IPS-11a (cell line): ENCODE measurements around the gene DCAF15.
A peak's percentile ranks its signal among the peaks of the same experiment; 100 is the strongest.

Source experiments
- H3K4me3 ChIP-seq: one replicate; pipeline ENCODE4 v1.5.1; 2013; ENCODE audit warnings: low read depth, low read length, control low read depth

DCAF15 gene

DNA sequence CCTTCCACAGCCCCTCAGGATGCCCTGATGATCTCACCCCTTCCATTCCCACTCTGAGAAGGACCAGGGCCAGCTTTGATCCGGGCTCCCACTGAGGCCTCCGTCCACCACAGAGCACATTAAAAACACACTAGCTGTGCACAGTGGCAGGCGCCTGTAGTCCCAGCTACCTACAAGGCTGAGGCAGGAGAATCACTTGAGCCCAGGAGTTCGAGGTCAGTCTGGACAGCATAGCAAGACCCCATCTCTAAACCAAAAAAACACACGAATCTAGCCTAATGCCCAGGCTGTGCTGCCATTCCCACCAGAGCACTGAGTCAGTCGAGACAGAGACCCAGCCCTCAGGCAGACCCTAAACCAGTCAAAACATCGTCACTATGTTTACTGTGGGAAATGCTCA is 39.7 kb downstream of the DCAF15 start:
- H3K4me3 ChIP-seq, result no peak overlapping the region

DNA sequence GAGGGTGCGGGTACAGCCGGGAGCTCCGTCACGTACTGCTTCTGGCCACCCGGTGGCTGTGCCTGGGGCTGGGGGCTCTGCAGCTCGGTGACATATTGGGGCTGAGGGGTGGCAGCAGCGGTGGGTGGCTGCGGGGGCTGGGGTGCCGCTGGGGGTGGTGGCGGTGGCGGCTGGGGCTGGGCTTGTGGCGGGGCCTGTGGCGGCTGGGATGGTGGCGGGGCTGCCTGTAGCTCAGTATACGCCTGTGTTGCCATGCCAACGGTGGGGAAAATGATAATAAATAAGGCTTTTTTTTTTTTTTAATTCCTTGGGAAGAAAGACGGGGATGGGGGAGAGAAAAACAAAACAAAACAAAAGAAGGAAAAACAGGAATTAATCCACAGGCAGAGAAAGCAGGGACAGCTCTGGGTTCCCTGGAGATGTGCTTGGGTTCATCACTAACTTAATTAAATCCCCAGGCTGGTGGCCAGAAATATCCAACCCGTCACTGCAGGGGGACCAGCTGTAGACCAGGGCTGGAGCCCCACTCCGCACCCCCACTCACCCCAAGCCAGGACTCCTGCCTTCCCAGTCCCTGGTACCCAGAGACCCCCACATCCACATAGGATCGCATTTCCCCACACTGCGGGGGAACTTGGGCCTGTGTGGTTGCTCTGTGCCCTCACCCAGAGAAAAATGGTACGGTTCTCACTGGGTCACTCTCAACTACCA is 41.4 kb downstream of the DCAF15 start:
- H3K4me3 ChIP-seq, result no peak overlapping the region

DNA sequence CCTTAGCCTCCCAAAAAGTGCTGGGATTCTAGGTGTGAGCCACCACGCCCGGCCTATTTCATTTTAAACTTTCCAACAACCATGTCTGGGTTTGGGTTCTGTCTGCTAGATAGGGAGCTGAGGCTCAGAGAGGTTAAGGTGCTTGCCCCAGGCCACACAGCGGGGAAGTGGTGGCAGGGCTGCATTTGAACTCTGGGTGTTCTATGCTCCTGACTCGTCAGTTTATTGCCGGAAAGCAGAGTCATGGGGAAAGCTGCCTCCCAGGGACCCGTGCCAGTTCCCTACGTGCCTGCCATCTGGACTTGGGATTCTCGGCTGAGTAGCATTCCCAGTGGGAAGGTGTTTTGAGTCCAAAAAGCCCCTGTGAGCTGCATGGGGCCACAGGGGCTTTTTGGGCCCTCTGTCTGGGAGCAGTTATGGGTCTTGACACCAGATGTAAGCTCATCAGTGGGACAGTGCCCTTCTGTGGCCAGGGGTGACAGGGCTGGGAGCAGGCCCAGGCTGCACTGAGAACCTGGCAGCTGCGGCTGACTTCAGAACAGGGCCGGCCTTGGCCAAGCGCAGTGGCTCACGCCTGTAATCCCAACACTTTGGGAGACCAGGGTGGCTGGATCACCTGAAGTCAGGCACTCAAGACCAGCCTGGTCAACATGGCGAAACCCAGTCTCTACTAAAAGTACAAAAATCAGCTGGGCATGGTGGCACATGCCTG is 42.9 kb downstream of the DCAF15 start:
- H3K4me3 ChIP-seq, result no peak overlapping the region

DNA sequence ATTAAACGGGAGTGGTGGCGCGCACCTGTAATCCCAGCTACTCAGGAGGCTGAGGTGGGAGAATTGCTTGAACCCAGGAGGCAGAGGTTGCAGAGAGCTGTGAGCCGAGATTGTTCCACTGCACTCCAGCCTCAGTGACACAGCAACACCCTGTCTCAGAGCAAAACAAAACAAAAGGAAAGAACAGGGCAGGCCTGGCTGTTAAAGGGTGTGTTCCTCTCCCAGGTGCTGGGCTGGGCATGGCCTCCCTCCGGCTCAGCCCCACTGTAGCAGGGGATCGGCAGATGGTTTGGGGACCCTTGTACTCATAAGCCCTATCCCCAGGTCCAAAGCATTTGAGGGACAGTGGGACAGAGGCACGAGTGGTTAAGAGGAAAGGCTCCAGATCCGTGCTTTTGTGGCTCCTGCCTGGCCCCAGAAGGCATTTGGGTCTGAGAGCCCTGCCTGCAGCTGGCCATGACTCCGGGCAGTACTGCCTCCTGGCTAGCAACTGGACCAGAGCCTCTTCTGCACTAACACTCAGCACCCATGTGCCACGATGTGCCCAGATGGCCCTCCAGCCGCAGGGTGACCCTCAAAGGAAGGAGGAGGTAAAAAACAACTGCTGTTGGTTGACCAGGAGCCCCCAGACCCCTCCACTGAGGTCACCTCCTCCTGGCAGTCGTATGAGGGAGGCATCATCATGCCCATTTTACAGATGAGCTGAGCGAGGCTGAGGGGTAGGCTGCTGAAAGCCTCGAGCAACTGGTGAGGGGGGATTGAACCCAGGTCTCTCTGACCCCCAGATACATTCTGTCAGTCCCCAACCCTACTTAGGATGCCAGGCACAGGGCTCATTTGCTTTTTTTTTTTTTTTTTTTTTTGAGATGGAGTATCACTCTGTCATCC is 43.8 kb downstream of the DCAF15 start:
- H3K4me3 ChIP-seq, result no peak overlapping the region

DNA sequence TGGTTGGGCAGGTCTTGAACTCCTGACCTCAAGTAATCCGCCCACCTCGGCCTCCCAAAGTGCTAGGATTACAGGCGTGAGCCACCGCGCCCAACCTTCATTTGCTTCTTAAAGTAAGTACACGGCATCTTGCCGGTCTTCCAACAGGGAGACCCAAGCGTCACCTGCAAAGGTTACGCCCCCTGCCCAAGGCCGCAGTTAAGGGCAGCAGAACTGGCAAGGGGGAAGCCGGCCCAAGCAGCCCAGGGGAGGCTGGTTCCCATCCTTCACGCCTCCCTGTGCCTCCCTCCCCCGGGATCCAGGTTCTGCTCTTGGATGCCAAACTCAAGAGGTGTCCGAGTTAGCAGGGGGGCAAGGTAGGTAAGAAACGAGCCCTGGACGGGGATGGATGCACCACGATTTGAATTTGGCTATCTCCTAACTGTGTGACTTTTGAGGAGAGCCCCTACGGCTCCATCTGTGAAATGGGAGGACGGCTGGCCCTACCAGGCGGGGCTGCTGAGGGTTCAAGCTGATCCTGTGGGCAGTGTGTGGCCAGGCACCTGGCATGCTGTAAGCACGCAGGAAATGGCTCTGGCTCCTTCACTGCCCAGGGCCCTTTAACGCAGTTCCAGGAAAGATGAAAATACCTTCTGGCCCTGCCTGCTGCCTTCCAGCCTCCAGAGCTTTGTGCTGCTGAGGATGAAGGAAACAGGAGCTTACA is 44.8 kb downstream of the DCAF15 start:
- no peak overlapping the region for H3K4me3 ChIP-seq

DNA sequence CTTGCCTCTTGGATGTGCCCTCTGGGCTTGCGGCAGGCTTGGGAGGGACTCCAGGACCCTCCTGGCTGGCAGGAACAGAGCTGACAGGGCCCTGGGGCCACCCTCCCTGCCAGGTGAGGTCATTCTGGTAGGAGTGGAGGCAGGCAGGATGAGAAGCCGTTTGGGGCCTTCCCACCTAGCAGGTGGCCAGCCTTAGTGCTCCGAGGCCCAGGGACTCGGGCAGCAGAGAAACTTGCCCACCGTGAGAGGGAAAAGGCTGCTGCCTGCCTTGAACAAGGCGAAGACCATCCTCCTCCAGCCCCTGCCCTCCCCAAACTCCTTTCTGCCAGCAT is 45.3 kb downstream of the DCAF15 start:
- H3K4me3 ChIP-seq, result no peak overlapping the region

DNA sequence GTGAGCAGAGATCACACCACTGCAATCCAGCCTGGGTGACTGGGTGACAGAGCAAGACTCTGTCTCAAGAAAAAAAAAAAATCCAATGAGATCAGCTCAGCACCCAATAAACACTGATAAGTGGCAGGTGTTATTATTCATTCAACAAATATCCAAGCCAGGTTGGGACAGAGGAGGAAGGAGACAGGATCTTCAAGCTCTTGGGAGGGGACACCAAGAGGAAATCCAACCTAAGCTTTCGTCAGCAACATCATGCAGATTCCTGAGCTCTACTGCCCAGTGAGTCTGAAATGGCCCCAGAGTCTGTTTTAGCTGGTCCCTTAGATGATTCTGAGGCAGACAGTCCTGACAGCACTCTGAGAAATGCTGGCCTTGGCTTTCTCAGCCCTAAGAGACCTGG is 46.1 kb downstream of the DCAF15 start:
- no peak overlapping the region for H3K4me3 ChIP-seq

DNA sequence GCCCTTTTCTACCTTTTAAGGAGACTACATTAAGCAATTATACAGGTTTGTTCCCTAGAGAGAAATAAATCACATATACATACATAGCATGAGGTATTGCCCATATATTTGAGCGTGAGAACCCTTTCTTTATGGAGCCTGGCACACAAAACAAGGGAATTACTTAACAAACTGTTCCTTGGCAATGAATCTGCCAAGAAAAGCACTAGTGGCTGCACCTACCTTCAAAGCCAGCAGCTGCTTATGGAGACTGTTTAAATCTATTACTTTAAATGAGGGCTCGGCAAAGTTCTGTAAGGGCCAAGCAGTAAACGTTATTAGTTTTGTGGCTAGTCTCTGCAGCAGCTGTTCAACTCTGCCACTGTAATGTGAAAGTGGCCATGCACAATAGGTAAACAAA is 46.8 kb downstream of the DCAF15 start:
- no peak overlapping the region for H3K4me3 ChIP-seq

DNA sequence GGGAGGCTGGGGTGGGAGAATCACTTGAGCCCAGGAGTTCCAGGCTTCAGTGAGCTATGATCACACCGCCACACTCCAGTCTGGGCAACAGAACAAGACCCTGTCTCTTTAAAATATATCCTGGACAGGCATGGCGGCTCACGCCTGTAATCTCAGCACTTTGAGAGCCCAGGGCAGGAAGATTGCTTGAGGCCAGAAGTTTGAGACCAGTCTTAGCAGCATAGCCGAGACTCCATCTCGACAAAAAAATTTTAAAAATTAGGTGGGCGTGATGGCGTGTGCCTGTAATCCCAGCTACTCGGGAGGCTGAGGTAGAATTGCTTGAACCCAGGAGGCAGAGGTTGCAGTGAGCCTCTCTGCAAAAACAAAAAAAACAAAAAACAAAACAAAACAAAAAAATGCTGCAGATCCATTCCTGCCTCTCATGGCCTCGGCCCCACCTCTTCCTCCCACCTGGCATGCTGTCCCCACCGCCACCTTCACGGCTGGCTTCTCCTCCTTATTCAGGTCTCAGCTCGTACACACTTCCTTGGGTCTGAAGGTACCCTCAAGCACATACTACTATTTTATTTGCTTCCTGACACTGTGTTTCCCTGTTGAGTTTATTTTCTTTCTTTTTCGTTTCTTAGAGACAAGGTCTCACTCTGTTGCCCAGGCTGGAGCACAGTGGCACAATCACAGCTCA is 48.5 kb downstream of the DCAF15 start:
- no peak overlapping the region for H3K4me3 ChIP-seq

DNA sequence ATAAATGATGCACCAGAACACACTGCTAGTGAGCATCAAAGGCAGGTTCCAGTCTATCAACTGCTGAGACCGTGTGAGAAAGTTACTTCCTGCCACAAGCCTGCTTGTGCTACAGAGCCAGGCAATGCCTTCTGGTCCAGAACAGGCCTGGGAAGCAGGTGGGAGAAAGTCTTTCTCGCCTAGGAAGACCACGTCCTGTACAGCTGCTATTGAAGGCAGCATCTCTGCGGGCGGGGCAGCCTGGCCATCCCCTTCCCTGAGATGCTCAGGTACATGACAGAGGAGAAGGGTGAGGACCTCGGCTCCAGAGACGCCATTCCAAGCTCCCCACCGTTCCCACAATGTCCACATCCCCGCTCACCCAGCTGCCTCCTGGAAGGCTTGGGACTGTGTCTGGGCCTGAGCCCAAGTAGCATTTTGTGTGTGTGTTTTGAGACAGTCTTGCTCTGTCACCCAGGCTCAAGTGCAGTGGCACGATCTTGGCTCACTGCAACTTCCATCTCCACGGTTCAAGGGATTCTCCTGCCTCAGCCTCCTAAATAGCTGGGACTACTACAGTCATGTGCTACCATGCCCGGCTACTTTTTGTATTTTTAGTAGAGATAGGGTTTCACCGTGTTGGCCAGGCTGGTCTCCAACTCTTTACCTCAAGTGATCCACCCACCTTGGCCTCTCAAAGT is 50.4 kb downstream of the DCAF15 start:
- no peak overlapping the region for H3K4me3 ChIP-seq

DNA sequence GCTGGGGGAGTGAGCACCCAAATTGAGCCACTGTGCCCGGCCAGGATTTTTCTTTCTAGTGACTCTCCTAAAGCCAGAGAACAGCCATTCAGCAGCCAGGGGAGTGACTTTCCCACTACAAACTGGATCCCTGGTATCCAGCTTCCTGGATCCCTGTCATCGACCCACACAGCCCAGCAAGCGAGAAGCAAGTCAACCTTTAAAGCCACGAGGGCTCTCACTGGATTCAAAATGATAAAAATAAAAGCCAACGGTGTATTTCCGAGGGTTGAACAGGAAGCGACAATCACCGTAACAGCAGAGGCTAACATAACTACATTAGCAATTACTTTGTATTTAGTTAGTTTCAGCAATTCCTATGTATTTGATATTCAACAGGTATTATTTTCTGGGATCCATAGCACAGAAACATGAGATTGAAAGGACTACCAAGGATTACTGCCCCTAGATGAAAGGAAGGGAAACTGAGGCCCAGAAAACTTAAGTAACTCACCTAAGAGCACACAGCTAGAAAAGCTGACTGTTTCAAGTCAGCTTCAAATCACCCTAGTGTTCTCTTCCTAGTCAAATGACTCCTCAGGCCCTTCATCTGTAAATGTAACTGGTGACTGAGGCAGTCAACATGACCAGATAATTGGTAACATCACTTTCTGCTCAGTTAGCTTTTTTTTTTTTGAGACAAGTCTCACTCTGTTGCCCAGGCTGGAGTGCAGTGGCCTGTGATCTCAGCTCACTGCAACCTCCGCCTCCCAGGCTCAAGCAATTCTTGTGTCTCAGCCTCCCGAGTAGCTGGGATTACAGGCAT is 51.1 kb downstream of the DCAF15 start:
- no peak overlapping the region for H3K4me3 ChIP-seq

DNA sequence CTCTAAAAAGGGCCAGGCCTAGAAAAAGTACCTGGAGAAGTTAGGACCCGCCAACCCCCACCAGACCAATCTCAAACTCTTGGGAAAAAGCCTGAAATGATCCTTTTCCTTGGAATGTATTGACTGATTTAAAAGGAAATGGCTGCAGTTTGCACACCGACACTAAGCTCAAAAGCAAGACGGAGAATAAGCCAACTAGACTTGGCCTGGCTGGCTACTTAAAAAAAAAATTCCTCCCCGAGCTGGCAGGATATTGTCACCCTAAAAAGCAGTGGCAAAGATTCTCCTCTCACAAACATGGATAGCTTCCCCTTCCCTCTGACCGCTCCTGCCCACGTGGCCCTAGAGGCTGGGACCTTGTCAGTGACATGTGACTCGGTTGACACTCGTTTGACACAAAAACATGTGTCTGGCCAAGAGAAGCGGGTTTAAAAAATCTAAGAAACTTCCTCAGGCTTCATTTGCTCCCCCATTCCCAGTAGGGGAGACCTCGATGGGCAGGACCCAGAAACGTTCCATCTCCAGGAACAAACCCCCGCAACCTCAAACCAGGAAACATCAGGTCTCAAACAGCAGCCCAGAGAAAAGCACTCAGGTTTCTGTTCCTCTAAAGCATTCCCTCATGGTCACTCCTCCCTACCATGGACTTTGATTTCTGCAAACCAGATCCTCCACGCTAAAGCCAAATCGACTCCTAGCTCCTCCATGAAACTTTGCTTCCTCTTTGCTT is 52.5 kb downstream of the DCAF15 start:
- H3K4me3 ChIP-seq, result no peak overlapping the region

DNA sequence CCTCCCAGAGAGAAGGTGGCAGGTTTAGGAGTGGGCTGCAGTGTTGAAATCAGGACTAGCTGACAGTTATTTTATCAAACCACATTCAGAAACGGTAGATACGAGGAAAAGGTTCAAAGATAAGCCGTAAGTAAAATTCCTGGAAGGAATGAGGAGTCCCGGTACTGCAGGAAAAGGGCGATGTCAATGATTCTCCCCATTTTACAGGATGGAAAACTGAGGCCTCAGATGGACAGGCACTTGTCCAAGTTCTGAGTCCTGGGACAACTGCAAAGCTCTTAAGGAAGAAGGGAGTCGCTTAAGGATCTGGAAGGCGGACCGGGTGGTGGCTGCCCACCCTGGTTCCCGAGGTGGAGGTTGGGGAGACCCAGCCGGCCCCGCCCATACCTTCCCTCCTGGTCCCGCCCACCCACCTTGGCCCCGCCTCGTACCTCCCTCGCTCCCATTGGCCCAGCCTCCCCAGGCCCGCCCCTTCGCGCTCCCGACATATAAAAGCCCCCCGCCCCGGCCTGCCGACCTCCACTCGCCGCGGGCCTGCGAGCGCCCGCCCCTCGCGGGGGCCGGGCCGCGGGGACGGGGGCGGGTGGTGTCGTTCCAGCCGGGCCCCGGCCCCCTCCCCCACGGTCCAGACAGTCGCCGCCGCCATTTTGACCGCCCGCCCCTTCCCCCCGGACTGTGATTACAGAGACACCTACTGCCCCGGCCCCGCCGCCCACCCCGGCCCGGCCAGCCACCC is 53.2 kb downstream of the DCAF15 start:
- H3K4me3 ChIP-seq, result peak overlapping the region; percentile 58

DNA sequence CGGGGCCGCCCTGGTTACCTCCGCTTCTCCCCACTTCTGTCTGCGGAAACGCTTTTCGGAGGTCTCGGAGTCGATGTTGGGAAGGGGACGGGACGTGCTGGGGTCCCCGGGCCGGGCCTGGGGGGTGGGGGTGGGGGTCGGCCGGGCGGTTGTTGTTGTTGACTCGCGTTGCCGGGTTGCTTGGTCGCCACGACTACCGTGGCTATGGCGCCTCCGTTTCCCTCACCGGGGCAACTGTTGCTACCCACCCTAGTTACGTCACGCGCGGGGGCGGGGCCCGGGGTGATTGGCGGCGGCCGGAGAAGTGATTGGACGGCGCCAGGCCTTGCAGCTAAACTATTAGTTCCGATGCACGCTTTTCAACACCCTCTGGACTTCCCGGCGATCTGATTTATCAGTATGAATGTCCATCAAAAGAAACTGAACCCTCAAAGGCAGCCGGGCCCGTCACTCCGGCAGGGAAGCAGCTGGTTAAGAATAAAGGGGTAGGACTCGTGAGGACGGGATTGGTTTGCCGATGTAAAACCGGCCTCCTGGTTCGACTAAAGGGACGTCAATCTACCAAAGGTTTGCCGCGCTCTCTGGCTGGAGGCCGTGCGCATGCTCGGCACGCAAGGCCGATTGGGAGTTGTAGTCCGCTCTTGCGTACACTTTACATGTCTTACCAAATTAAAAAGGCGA is 53.9 kb downstream of the DCAF15 start, which contains the start of gene RFX1:
Gene RFX1, minus strand, starts transcription at position 236 of the 681 bp plus-strand sequence. CDS start 12,477 bp downstream, outside the sequence.
- peak within 1 kb of the TSS; percentile 58 for H3K4me3 ChIP-seq

DNA sequence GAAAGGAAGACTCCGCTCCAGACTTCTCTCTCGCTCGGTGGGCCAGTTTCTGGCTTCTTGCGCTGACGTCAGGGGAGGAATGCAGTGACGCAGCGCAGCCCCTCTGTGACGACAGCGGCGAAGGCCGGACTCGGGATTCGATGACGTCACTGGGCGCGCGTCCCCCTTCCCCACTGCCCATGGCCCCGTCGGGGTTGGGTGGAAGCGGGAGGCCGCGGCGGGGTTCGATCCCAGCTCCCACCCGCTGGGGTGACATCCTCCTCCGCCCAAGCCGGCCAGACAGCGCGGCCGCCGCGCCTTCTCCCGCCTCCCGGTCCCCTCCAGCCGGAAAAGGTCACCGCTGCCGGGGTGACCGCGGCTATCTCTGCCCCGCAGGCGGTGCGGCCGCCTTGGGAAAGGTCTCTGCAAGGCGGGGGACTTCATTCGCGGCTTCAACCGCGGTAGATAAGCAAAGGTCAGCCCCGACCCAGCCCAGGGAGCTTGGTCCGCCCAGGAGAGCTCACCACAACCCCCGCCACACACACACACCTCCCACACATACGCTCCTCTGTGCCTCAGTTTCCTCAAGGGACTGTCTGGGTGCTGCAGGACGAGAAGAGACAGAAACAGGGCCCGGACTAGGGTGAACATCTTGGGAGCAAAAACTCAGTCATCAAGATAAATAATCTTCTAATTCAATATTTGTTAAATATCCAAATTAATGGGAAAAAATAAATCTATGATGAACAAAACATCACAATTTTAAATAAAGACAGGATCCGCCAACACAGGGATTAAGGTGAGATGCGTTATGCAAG is 54.7 kb downstream of the DCAF15 start:
- H3K4me3 ChIP-seq, result peak overlapping the region; percentile 58
